ENCODE results near the gene ABLIM1.

ABLIM1 gene

GRCh38 chr10:114618722-114619121 lies 39.4 kb downstream of the ABLIM1 start:
- TF ChIP-seq TEAD4 (IDR thresholded peaks at IDR 0.05), result no peak

- no peak for TF ChIP-seq CREB1 (IDR thresholded peaks at IDR 0.05; ENCODE audit: low read depth)
- TF ChIP-seq EGR1 (IDR thresholded peaks at IDR 0.05), result no peak
- TF ChIP-seq TCF12 (IDR thresholded peaks at IDR 0.05; ENCODE audit: low read depth), result no peak
- TF ChIP-seq NFIC (IDR thresholded peaks at IDR 0.05), result no peak
- TF ChIP-seq YY1 (IDR thresholded peaks at IDR 0.05; ENCODE audit: low read depth), result no peak
- TF ChIP-seq ZBTB7A (IDR thresholded peaks at IDR 0.05; ENCODE audit: low read depth), result no peak
- no peak for TF ChIP-seq TAF1 (IDR thresholded peaks at IDR 0.05; ENCODE audit: low read depth)
- TF ChIP-seq CEBPB (IDR thresholded peaks at IDR 0.05), result no peak
- no peak for TF ChIP-seq USF1 (IDR thresholded peaks at IDR 0.05)
- TF ChIP-seq FOXM1 (IDR thresholded peaks at IDR 0.05; ENCODE audit: borderline replicate concordance, low read depth), result no peak
- TF ChIP-seq MAX (IDR thresholded peaks at IDR 0.05), result no peak
- TF ChIP-seq EP300 (IDR thresholded peaks at IDR 0.05; ENCODE audit: borderline replicate concordance), result no peak
- no peak for TF ChIP-seq RAD21 (IDR thresholded peaks at IDR 0.05; ENCODE audit: low read depth)
- TF ChIP-seq REST (IDR thresholded peaks at IDR 0.05; ENCODE audit: low read depth), result no peak
- TF ChIP-seq TEAD4 (IDR thresholded peaks at IDR 0.05), result no peak
These were observed 41.6 kb downstream of the ABLIM1 start for GRCh38 chr10:114616516-114616915.

GRCh38 chr10:114616103-114616502 lies 42.0 kb downstream of the ABLIM1 start:
- TF ChIP-seq ZBTB7A (IDR thresholded peaks at IDR 0.05; ENCODE audit: low read depth) (no peak), YY1 (IDR thresholded peaks at IDR 0.05; ENCODE audit: low read depth) (no peak), CREB1 (IDR thresholded peaks at IDR 0.05; ENCODE audit: low read depth) (no peak), USF1 (IDR thresholded peaks at IDR 0.05) (no peak), MAX (IDR thresholded peaks at IDR 0.05) (no peak), TEAD4 (IDR thresholded peaks at IDR 0.05) (no peak), TCF12 (IDR thresholded peaks at IDR 0.05; ENCODE audit: low read depth) (no peak), RAD21 (IDR thresholded peaks at IDR 0.05; ENCODE audit: low read depth) (no peak), FOXM1 (IDR thresholded peaks at IDR 0.05; ENCODE audit: borderline replicate concordance, low read depth) (no peak), REST (IDR thresholded peaks at IDR 0.05; ENCODE audit: low read depth) (no peak), CEBPB (IDR thresholded peaks at IDR 0.05) (no peak), TAF1 (IDR thresholded peaks at IDR 0.05; ENCODE audit: low read depth) (no peak), EP300 (IDR thresholded peaks at IDR 0.05; ENCODE audit: borderline replicate concordance) (no peak), NFIC (IDR thresholded peaks at IDR 0.05) (no peak), EGR1 (IDR thresholded peaks at IDR 0.05) (no peak)

GRCh38 chr10:114615600-114616007 lies 42.5 kb downstream of the ABLIM1 start:
- TF ChIP-seq CREB1 (IDR thresholded peaks at IDR 0.05; ENCODE audit: low read depth) (no peak), EP300 (IDR thresholded peaks at IDR 0.05; ENCODE audit: borderline replicate concordance) (no peak), NFIC (IDR thresholded peaks at IDR 0.05) (no peak), USF1 (IDR thresholded peaks at IDR 0.05) (no peak), EGR1 (IDR thresholded peaks at IDR 0.05) (no peak), FOXM1 (IDR thresholded peaks at IDR 0.05; ENCODE audit: borderline replicate concordance, low read depth) (no peak), REST (IDR thresholded peaks at IDR 0.05; ENCODE audit: low read depth) (no peak)

Data from Ishikawa (cell line).